ENCODE data around the gene TMEM88. TPM values are rescaled to one million over a fixed set of nuclear protein-coding genes. Genes with fewer than 3 reads are reported as not detected.

Gene TMEM88
- total and polyA plus RNA-seq, 2 of the 13 experiments (the other 11 are each of a cell fraction or from before 2014, with no cell fraction given), result 0.31 to 0.66 TPM

DNA sequence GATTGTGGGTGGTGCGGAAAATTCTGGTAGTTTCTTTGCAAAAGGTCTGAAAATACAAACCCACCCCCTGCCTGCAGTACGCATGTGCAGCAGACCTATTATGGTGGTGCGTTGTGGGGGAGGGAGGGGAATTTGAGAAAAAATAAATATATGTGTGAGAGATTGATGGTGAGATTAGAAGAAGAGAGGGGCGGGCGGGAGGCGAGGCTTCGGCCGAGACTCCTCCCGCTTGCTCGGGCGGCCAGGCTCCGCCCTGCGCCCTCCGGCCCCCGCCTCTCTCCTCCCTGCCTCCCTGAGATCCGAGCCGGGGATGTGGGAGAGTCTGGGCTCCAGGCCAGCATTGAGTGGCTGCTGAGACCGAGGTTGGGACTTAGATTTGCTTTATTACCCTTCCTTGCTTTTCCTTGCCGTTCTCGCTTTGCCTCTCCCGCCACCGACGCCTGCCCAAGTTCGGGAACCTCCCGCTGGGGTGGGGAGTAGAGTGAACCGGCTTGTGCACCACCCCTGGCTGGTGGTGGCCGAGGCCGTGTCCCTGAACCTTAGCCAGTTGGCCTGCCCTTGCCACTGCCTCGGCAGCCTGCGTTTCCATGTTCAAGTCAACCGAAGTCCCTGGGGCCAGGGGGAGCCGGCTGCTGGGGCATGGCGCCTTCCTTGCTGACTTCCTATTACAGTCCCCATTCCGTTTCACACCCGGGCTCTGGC, 32.8 kb downstream of the TMEM88 start (continued):
- TF ChIP-seq ZNF546 (CRISPR knock-in tag; conservative IDR thresholded peaks at IDR 0.05), result no peak
- TF ChIP-seq, protein P1, sequence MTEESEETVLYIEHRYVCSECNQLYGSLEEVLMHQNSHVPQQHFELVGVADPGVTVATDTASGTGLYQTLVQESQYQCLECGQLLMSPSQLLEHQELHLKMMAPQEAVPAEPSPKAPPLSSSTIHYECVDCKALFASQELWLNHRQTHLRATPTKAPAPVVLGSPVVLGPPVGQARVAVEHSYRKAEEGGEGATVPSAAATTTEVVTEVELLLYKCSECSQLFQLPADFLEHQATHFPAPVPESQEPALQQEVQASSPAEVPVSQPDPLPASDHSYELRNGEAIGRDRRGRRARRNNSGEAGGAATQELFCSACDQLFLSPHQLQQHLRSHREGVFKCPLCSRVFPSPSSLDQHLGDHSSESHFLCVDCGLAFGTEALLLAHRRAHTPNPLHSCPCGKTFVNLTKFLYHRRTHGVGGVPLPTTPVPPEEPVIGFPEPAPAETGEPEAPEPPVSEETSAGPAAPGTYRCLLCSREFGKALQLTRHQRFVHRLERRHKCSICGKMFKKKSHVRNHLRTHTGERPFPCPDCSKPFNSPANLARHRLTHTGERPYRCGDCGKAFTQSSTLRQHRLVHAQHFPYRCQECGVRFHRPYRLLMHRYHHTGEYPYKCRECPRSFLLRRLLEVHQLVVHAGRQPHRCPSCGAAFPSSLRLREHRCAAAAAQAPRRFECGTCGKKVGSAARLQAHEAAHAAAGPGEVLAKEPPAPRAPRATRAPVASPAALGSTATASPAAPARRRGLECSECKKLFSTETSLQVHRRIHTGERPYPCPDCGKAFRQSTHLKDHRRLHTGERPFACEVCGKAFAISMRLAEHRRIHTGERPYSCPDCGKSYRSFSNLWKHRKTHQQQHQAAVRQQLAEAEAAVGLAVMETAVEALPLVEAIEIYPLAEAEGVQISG (CRISPR knock-in tag; IDR thresholded peaks at IDR 0.05), result 0 out of 2 replicates have a peak, but pooled peaks have one; percentile 42
- no peak for TF ChIP-seq MLLT10 (CRISPR knock-in tag; IDR thresholded peaks at IDR 0.05)
- TF ChIP-seq, protein P2, sequence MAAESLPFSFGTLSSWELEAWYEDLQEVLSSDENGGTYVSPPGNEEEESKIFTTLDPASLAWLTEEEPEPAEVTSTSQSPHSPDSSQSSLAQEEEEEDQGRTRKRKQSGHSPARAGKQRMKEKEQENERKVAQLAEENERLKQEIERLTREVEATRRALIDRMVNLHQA (CRISPR knock-in tag; IDR thresholded peaks at IDR 0.05), result no peak
- TF ChIP-seq, protein P3, sequence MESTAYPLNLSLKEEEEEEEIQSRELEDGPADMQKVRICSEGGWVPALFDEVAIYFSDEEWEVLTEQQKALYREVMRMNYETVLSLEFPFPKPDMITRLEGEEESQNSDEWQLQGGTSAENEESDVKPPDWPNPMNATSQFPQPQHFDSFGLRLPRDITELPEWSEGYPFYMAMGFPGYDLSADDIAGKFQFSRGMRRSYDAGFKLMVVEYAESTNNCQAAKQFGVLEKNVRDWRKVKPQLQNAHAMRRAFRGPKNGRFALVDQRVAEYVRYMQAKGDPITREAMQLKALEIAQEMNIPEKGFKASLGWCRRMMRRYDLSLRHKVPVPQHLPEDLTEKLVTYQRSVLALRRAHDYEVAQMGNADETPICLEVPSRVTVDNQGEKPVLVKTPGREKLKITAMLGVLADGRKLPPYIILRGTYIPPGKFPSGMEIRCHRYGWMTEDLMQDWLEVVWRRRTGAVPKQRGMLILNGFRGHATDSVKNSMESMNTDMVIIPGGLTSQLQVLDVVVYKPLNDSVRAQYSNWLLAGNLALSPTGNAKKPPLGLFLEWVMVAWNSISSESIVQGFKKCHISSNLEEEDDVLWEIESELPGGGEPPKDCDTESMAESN (CRISPR knock-in tag; conservative IDR thresholded peaks at IDR 0.05), result no peak
- TF ChIP-seq, protein P4, sequence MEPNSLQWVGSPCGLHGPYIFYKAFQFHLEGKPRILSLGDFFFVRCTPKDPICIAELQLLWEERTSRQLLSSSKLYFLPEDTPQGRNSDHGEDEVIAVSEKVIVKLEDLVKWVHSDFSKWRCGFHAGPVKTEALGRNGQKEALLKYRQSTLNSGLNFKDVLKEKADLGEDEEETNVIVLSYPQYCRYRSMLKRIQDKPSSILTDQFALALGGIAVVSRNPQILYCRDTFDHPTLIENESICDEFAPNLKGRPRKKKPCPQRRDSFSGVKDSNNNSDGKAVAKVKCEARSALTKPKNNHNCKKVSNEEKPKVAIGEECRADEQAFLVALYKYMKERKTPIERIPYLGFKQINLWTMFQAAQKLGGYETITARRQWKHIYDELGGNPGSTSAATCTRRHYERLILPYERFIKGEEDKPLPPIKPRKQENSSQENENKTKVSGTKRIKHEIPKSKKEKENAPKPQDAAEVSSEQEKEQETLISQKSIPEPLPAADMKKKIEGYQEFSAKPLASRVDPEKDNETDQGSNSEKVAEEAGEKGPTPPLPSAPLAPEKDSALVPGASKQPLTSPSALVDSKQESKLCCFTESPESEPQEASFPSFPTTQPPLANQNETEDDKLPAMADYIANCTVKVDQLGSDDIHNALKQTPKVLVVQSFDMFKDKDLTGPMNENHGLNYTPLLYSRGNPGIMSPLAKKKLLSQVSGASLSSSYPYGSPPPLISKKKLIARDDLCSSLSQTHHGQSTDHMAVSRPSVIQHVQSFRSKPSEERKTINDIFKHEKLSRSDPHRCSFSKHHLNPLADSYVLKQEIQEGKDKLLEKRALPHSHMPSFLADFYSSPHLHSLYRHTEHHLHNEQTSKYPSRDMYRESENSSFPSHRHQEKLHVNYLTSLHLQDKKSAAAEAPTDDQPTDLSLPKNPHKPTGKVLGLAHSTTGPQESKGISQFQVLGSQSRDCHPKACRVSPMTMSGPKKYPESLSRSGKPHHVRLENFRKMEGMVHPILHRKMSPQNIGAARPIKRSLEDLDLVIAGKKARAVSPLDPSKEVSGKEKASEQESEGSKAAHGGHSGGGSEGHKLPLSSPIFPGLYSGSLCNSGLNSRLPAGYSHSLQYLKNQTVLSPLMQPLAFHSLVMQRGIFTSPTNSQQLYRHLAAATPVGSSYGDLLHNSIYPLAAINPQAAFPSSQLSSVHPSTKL (CRISPR knock-in tag; IDR thresholded peaks at IDR 0.05), result peak; percentile 60
- TF ChIP-seq KLF16 (CRISPR knock-in tag; IDR thresholded peaks at IDR 0.05), result peak in 1 of 2 experiments; percentile 64; a peak in 1 of 4 replicates
- TF ChIP-seq NR2F6 (IDR thresholded peaks at IDR 0.05), result no peak
- TF ChIP-seq NR2F6 (CRISPR knock-in tag; IDR thresholded peaks at IDR 0.05), result peak; percentile 56; the same call in 1 of the 2 replicates
- TF ChIP-seq ZNF614 (CRISPR knock-in tag; IDR thresholded peaks at IDR 0.05; ENCODE audit: borderline replicate concordance), result 0 out of 2 replicates have a peak, but pooled peaks have one; percentile 24
- TF ChIP-seq, protein P5, sequence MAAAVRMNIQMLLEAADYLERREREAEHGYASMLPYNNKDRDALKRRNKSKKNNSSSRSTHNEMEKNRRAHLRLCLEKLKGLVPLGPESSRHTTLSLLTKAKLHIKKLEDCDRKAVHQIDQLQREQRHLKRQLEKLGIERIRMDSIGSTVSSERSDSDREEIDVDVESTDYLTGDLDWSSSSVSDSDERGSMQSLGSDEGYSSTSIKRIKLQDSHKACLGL (CRISPR knock-in tag; IDR thresholded peaks at IDR 0.05), result peak; percentile 78; the same call in 1 of the 2 replicates
- peak; percentile 45 for TF ChIP-seq KAT8 (CRISPR knock-in tag; IDR thresholded peaks at IDR 0.05)
- TF ChIP-seq, protein P6, sequence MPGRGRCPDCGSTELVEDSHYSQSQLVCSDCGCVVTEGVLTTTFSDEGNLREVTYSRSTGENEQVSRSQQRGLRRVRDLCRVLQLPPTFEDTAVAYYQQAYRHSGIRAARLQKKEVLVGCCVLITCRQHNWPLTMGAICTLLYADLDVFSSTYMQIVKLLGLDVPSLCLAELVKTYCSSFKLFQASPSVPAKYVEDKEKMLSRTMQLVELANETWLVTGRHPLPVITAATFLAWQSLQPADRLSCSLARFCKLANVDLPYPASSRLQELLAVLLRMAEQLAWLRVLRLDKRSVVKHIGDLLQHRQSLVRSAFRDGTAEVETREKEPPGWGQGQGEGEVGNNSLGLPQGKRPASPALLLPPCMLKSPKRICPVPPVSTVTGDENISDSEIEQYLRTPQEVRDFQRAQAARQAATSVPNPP (CRISPR knock-in tag; IDR thresholded peaks at IDR 0.05), result no peak
- 0 out of 2 replicates have a peak, but pooled peaks have one; percentile 67 for TF ChIP-seq ZNF235 (CRISPR knock-in tag; IDR thresholded peaks at IDR 0.05; ENCODE audit: borderline replicate concordance)
- 0 out of 2 replicates have a peak, but pooled peaks have one; percentile 40 for TF ChIP-seq ARID2 (CRISPR knock-in tag; IDR thresholded peaks at IDR 0.05; ENCODE audit: borderline replicate concordance)
- no peak for TF ChIP-seq ZSCAN21 (CRISPR knock-in tag; IDR thresholded peaks at IDR 0.05; ENCODE audit: borderline replicate concordance)
- TF ChIP-seq MED1 (CRISPR knock-in tag; IDR thresholded peaks at IDR 0.05), result 0 out of 2 replicates have a peak, but pooled peaks have one; percentile 18
- no peak for TF ChIP-seq MAFF (IDR thresholded peaks at IDR 0.05; ENCODE audit: low read depth, low read length)
- TF ChIP-seq TAF1 (CRISPR knock-in tag; IDR thresholded peaks at IDR 0.05), result peak; percentile 64

Data from HepG2 (cell line).